Measurements from ENCODE around the gene COL9A3. TPM values are rescaled to one million over a fixed set of nuclear protein-coding genes. Genes with fewer than 3 reads are reported as not detected.

Gene COL9A3
- total and polyA plus RNA-seq, 4 donors: 0.13 to 6.5 (median 1.1) TPM

GRCh38 chr20:62817975-62818591 is 1.2 kb downstream of the COL9A3 start:
- Histone ChIP-seq H3K9me3 (ENCODE audit: control insufficient read depth, low read length) (no peaks in the 10 kb centered on the region), H3K27me3 (ENCODE audit: control insufficient read depth in 1 of 2, insufficient read depth in 2 of 2, low read length in 1 of 2) (no peaks in the 10 kb centered on the region), H3K36me3 (ENCODE audit: control insufficient read depth in 1 of 2, insufficient read depth in 2 of 2, low read length in 1 of 2) (no peaks in the 10 kb centered on the region), H3K27ac (ENCODE audit: low read depth in 1 of 2, low read length in 2 of 2) (no peak overlapping the region), H3K4me3 (ENCODE audit: low read length in 2 of 2) (no peak overlapping the region), H3K4me1 (ENCODE audit: control insufficient read depth in 1 of 2, insufficient read depth in 2 of 2, low read length in 2 of 2) (no peaks in the 10 kb centered on the region)
- ATAC-seq (ENCODE audit: low FRiP score) (no peak), DNase-seq (no peak)
- intact Hi-C loops (cut with DNase I): no loop called here
- WGBS, 2 donors: 75 to 77% methylated on average over 11 to 12 of the region's 12 CpGs

GRCh38 chr20:62818592-62819493 is 2.0 kb downstream of the COL9A3 start:
- H3K27ac ChIP-seq (ENCODE audit: low read depth in 1 of 2, low read length in 2 of 2): no peak overlapping the region

GRCh38 chr20:62819494-62820174 is 2.8 kb downstream of the COL9A3 start:
- no peaks in the 10 kb centered on the region for H3K9me3 ChIP-seq (ENCODE audit: control insufficient read depth, low read length)
- no peaks in the 10 kb centered on the region for H3K4me1 ChIP-seq (ENCODE audit: control insufficient read depth in 1 of 2, insufficient read depth in 2 of 2, low read length in 2 of 2)
- H3K4me3 ChIP-seq (ENCODE audit: low read length in 2 of 2): no peak overlapping the region
- WGBS, 2 donors: 40 to 41% methylated on average over 15 to 16 of the region's 16 CpGs
- H3K36me3 ChIP-seq (ENCODE audit: control insufficient read depth in 1 of 2, insufficient read depth in 2 of 2, low read length in 1 of 2): no peaks in the 10 kb centered on the region
- H3K27ac ChIP-seq (ENCODE audit: low read depth in 1 of 2, low read length in 2 of 2): no peak overlapping the region
- intact Hi-C loops (cut with DNase I): no loop called here
- H3K27me3 ChIP-seq (ENCODE audit: control insufficient read depth in 1 of 2, insufficient read depth in 2 of 2, low read length in 1 of 2): no peaks in the 10 kb centered on the region
- DNase-seq (no peak), ATAC-seq (ENCODE audit: low FRiP score) (no peak)

More at GRCh38 chr20:62818592-62819493, 2.0 kb downstream of the COL9A3 start:
- intact Hi-C loops (cut with DNase I): no loop called here
- Histone ChIP-seq H3K27me3 (ENCODE audit: control insufficient read depth in 1 of 2, insufficient read depth in 2 of 2, low read length in 1 of 2) (no peaks in the 10 kb centered on the region), H3K4me1 (ENCODE audit: control insufficient read depth in 1 of 2, insufficient read depth in 2 of 2, low read length in 2 of 2) (no peaks in the 10 kb centered on the region), H3K4me3 (ENCODE audit: low read length in 2 of 2) (no peak overlapping the region), H3K36me3 (ENCODE audit: control insufficient read depth in 1 of 2, insufficient read depth in 2 of 2, low read length in 1 of 2) (no peaks in the 10 kb centered on the region), H3K9me3 (ENCODE audit: control insufficient read depth, low read length) (no peaks in the 10 kb centered on the region)
- 6 to 7% methylated on average over 20 to 25 of the region's 25 CpGs for whole genome bisulfite sequencing, 2 donors
- DNase-seq (peak; percentile 75 to 89), ATAC-seq (ENCODE audit: low FRiP score) (peak; percentile 21)

- WGBS, 2 donors: 50 to 58% methylated on average over 23 of the region's 23 CpGs
- Histone ChIP-seq H3K27ac (ENCODE audit: low read depth in 1 of 2, low read length in 2 of 2) (no peak overlapping the region), H3K4me3 (ENCODE audit: low read length in 2 of 2) (no peak overlapping the region), H3K4me1 (ENCODE audit: control insufficient read depth in 1 of 2, insufficient read depth in 2 of 2, low read length in 2 of 2) (no peaks in the 10 kb centered on the region), H3K9me3 (ENCODE audit: control insufficient read depth, low read length) (no peaks in the 10 kb centered on the region), H3K36me3 (ENCODE audit: control insufficient read depth in 1 of 2, insufficient read depth in 2 of 2, low read length in 1 of 2) (no peaks in the 10 kb centered on the region), H3K27me3 (ENCODE audit: control insufficient read depth in 1 of 2, insufficient read depth in 2 of 2, low read length in 1 of 2) (no peaks in the 10 kb centered on the region)
- ATAC-seq (ENCODE audit: low FRiP score) (no peak), DNase-seq (no peak)
- intact Hi-C loops (cut with DNase I): no loop called here
These were observed 3.5 kb downstream of the COL9A3 start for GRCh38 chr20:62820208-62820961.

GRCh38 chr20:62820962-62821725 is 4.3 kb downstream of the COL9A3 start:
- H3K27me3 ChIP-seq (ENCODE audit: control insufficient read depth in 1 of 2, insufficient read depth in 2 of 2, low read length in 1 of 2): no peaks in the 10 kb centered on the region
- no peak overlapping the region for H3K27ac ChIP-seq (ENCODE audit: low read depth in 1 of 2, low read length in 2 of 2)
- no peaks in the 10 kb centered on the region for H3K36me3 ChIP-seq (ENCODE audit: control insufficient read depth in 1 of 2, insufficient read depth in 2 of 2, low read length in 1 of 2)
- H3K9me3 ChIP-seq (ENCODE audit: control insufficient read depth, low read length): no peaks in the 10 kb centered on the region
- 89 to 90% methylated on average over 19 of the region's 19 CpGs for WGBS, 2 donors
- ATAC-seq (ENCODE audit: low FRiP score) (no peak), DNase-seq (no peak)
- intact Hi-C loops (cut with DNase I): no loop called here
- H3K4me1 ChIP-seq (ENCODE audit: control insufficient read depth in 1 of 2, insufficient read depth in 2 of 2, low read length in 2 of 2): no peaks in the 10 kb centered on the region
- no peak overlapping the region for H3K4me3 ChIP-seq (ENCODE audit: low read length in 2 of 2)

- Histone ChIP-seq H3K4me1 (ENCODE audit: control insufficient read depth in 1 of 2, insufficient read depth in 2 of 2, low read length in 2 of 2) (no peaks in the 10 kb centered on the region), H3K36me3 (ENCODE audit: control insufficient read depth in 1 of 2, insufficient read depth in 2 of 2, low read length in 1 of 2) (no peaks in the 10 kb centered on the region), H3K27ac (ENCODE audit: low read depth in 1 of 2, low read length in 2 of 2) (no peak overlapping the region), H3K4me3 (ENCODE audit: low read length in 2 of 2) (no peak overlapping the region), H3K27me3 (ENCODE audit: control insufficient read depth in 1 of 2, insufficient read depth in 2 of 2, low read length in 1 of 2) (no peaks in the 10 kb centered on the region), H3K9me3 (ENCODE audit: control insufficient read depth, low read length) (no peaks in the 10 kb centered on the region)
- no peak for ATAC-seq (ENCODE audit: low FRiP score)
- intact Hi-C loops (cut with DNase I): no loop called here
- WGBS, 2 donors: 94 to 97% methylated on average over 11 to 12 of the region's 12 CpGs
- no peak for DNase-seq
These were observed 4.9 kb downstream of the COL9A3 start for GRCh38 chr20:62821726-62822210.

- no peak overlapping the region for H3K27ac ChIP-seq (ENCODE audit: low read depth in 1 of 2, low read length in 2 of 2)
These were observed 5.5 kb downstream of the COL9A3 start for GRCh38 chr20:62822239-62822787.

More at GRCh38 chr20:62822239-62822787, 5.5 kb downstream of the COL9A3 start:
- no peaks in the 10 kb centered on the region for H3K27me3 ChIP-seq (ENCODE audit: control insufficient read depth in 1 of 2, insufficient read depth in 2 of 2, low read length in 1 of 2)
- WGBS, 2 donors: 83 to 85% methylated on average over 7 of the region's 7 CpGs
- intact Hi-C loops (cut with DNase I): no loop called here
- H3K4me1 ChIP-seq (ENCODE audit: control insufficient read depth in 1 of 2, insufficient read depth in 2 of 2, low read length in 2 of 2): no peaks in the 10 kb centered on the region
- no peak overlapping the region for H3K4me3 ChIP-seq (ENCODE audit: low read length in 2 of 2)
- ATAC-seq (ENCODE audit: low FRiP score) (no peak), DNase-seq (no peak)
- no peaks in the 10 kb centered on the region for H3K9me3 ChIP-seq (ENCODE audit: control insufficient read depth, low read length)
- no peaks in the 10 kb centered on the region for H3K36me3 ChIP-seq (ENCODE audit: control insufficient read depth in 1 of 2, insufficient read depth in 2 of 2, low read length in 1 of 2)

Measured in aorta (tissue), 5 donors.